ENCODE measurements around the gene EFCAB8. TPM values are rescaled to one million over a fixed set of nuclear protein-coding genes. Genes with fewer than 3 reads are reported as not detected.

Gene EFCAB8
- total and polyA plus RNA-seq, 4 donors, result 0.25 TPM; not detected in 3

GRCh38 chr20:32911355-32911754, 52.6 kb downstream of the EFCAB8 start:
- WGBS, result 87% methylated on average over 13 of the region's 13 CpGs
- DNase-seq (ENCODE audit: low spot score), result no peak
- Histone ChIP-seq H3K27me3 (ENCODE audit: control insufficient read depth in 4 of 4, insufficient read depth in 4 of 4, low read length in 3 of 4) (no peaks in the 10 kb centered on the region), H3K4me1 (ENCODE audit: control insufficient read depth in 4 of 4, insufficient read depth in 4 of 4, low read length in 3 of 4) (no peaks in the 10 kb centered on the region), H3K9me3 (ENCODE audit: control insufficient read depth in 4 of 4, low read length in 3 of 4) (peaks cover 0 to 7% (median 4%) of the 10 kb centered on the region in 4 donors), H3K36me3 (ENCODE audit: control insufficient read depth in 4 of 4, insufficient read depth in 3 of 4, low read depth in 1 of 4, low read length in 3 of 4) (no peaks in the 10 kb centered on the region), H3K27ac (ENCODE audit: low read depth in 1 of 2, low read length in 2 of 2) (no peak overlapping the region), H3K9ac (ENCODE audit: low read depth in 1 of 2, low read length in 2 of 2) (no peak overlapping the region), H3K4me3 (ENCODE audit: low read depth in 1 of 3, low read length in 3 of 3) (no peak overlapping the region)
- no peak for TF ChIP-seq FOXA2 (IDR thresholded peaks at IDR 0.05)
- TF ChIP-seq EGR1 (IDR thresholded peaks at IDR 0.05; ENCODE audit: low read depth in 2 of 2), result no peak
- TF ChIP-seq RXRA (IDR thresholded peaks at IDR 0.05), result no peak
- TF ChIP-seq REST (IDR thresholded peaks at IDR 0.05), result no peak
- TF ChIP-seq HNF4G (IDR thresholded peaks at IDR 0.05), result no peak
- no peak for TF ChIP-seq SP1 (IDR thresholded peaks at IDR 0.05)
- TF ChIP-seq TAF1 (conservative IDR thresholded peaks at IDR 0.05), result no peak
- no peak for TF ChIP-seq RAD21 (IDR thresholded peaks at IDR 0.05)
- TF ChIP-seq CTCF (IDR thresholded peaks at IDR 0.05; ENCODE audit: low read depth, low read length, missing input control), result no peak
- no peak for TF ChIP-seq ATF3 (IDR thresholded peaks at IDR 0.05)
- no peak for TF ChIP-seq JUND (IDR thresholded peaks at IDR 0.05)
- no peak for TF ChIP-seq FOXA1 (IDR thresholded peaks at IDR 0.05)
- TF ChIP-seq ZBTB33 (IDR thresholded peaks at IDR 0.05), result no peak
- no peak for TF ChIP-seq NR2F2 (IDR thresholded peaks at IDR 0.05)
- no peak for TF ChIP-seq HNF4A (conservative IDR thresholded peaks at IDR 0.05)
- no peak for TF ChIP-seq GABPA (IDR thresholded peaks at IDR 0.05 in 1 of 2, conservative IDR thresholded peaks at IDR 0.05 in 1 of 2)
- TF ChIP-seq MAX (IDR thresholded peaks at IDR 0.05), result no peak

- TF ChIP-seq EGR1 (IDR thresholded peaks at IDR 0.05; ENCODE audit: low read depth in 2 of 2), result no peak
- TF ChIP-seq ZBTB33 (IDR thresholded peaks at IDR 0.05), result no peak
- TF ChIP-seq REST (IDR thresholded peaks at IDR 0.05), result no peak
- 98% methylated on average over 1 of the region's 1 CpG for WGBS
- Histone ChIP-seq H3K4me1 (ENCODE audit: control insufficient read depth in 4 of 4, insufficient read depth in 4 of 4, low read length in 3 of 4) (no peaks in the 10 kb centered on the region), H3K9ac (ENCODE audit: low read depth in 1 of 2, low read length in 2 of 2) (no peak overlapping the region), H3K27me3 (ENCODE audit: control insufficient read depth in 4 of 4, insufficient read depth in 4 of 4, low read length in 3 of 4) (no peaks in the 10 kb centered on the region), H3K9me3 (ENCODE audit: control insufficient read depth in 4 of 4, low read length in 3 of 4) (peaks cover 0 to 7% (median 4%) of the 10 kb centered on the region in 4 donors), H3K4me3 (ENCODE audit: low read depth in 1 of 3, low read length in 3 of 3) (no peak overlapping the region), H3K27ac (ENCODE audit: low read depth in 1 of 2, low read length in 2 of 2) (no peak overlapping the region), H3K36me3 (ENCODE audit: control insufficient read depth in 4 of 4, insufficient read depth in 3 of 4, low read depth in 1 of 4, low read length in 3 of 4) (no peaks in the 10 kb centered on the region)
- no peak for DNase-seq (ENCODE audit: low spot score)
These were observed 54.0 kb downstream of the EFCAB8 start for GRCh38 chr20:32912688-32913087.

Measured in liver (tissue), 9 donors.